ENCODE data around the gene ELF1.
"Not testable (repeated sequence)": the region's sequence is repeated elsewhere in the genome, so short reads cannot be mapped to it uniquely, and the experiment has no call there.

The ELF1 gene

DNA sequence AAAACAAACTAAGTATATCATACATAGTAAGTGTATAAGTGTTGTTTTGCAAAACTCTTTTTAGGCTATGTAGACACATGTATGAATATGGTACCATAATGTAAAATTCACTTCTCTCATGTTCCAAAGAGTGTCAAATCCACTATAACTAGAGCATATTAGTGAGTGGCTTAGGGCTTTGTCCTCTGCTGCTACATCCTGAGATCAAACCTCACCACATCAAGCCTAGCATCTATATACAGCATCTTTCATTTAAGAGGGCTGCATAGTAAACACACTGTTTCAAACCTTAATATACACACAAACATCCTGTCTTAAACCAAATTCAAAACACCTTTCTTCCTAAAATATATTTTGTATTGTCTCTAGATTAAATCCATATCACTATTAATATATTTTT is 38.7 kb downstream of the ELF1 start:
- DNase-seq, result no peak

DNA sequence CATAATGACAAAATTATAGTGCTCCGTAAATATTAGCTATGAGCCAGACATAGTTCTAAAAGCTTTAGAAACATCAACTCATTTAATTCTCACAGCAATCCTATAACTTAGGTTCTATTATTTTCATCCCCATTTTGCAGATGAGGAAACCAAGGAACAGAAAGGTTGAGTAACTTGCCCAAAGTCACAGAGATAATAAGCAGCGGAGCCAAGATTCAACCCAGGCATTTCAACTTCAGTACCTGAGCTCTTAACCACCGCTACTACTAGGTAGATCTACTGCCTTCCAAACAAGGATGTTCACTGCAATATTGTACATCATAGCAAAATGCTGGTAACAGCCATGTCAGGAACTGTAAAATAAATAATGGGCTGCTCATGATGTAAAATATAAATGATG is 39.9 kb downstream of the ELF1 start:
- no peak for DNase-seq

DNA sequence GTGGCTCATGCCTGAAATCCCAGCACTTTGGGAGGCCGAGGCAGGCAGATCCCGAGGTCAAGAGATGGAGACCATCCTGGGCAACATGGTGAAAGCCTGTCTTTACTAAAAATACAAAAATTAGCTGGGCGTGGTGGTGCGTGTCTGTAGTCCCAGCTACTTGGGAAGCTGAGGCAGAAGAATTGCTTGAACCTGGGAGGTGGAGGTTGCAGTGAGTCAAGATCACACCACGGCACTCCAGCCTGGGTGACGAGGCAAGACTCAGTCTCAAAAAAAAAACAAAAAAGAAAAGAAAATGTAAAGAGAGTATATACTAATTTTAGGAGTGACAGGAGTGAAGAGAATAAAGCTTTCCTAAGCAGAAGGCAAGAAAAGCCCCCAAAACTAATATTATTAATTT is 41.0 kb downstream of the ELF1 start:
- DNase-seq, result not testable (repeated sequence)

DNA sequence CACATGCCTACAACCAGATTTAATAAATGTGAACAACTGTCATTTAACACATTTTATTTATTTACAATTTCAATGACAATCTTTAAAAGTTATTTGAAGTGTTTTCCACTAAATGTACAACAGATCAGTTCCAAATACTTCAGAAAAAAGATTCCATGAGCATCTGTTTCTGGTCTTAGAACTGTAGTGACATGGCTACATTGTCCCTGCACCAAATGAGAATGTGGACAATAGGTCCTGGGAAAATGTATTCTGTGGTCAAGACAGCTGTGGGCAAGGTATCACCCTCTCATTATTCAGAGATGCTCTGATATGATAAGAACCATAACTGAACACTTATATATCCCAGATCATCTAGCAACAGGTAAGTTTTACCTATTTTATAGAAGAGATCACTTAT is 43.7 kb downstream of the ELF1 start:
- DNase-seq, result no peak

DNA sequence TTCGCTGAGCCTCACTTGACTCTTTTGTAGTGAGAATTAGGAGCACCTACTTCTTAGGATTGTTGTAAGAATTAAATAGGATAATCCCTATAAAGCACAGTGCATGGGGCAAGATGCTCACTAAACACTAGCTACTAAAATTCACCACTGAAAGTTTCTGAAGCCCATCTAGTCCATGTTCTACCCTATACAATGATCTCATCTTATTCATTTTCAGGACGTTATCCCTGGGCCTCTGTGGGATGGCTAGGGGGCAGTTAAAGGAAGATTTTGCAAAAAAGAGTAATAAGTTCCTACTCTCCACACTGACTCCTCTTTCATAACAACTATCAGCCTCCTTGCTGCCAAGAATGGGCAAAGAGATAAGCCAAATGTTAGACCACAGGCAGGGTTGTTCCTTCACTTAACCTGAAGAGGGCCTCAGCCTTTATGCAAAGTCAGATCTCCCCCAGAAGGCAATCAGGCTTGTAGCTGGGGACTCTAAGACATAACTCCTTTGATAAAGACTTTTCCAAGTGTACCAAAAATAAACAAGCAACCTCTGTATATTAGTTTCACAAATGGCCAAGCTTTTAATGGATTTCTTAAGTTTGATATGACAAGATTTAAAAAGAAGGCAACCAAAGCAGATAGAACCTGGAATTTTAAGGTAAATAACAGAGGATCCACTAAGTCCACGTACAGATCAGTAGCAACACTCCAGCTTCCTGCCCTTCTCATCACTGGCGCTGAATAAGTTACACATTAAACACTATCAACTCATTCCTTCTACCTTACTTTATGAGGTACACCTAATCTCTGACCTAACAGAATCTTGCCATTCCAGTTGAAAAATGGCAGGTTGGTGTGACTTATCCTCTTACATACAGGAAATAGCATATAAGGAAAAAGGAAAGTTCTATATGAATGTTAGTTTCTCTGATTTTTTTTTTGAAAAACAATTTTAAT is 44.4 kb downstream of the ELF1 start:
- DNase-seq, result peak; percentile 54

DNA sequence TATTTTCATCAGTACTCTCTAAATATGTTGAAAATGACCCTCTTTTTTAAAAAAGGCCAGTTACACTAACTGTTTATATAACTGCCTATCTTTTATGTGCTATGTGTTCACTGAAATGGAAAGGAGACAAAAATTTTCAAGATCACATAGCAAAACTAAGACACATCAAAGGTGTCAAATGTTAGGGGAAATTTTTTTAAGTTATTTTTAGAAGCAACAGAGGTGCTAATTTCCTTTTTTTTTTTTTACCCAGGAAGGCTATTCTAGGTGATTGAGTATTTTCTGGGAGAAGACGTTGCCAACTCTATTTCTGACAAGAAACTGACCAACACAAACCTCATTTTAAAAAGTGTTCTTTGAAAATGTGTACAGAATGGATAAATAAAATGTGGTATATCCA is 45.7 kb downstream of the ELF1 start:
- no peak for DNase-seq

DNA sequence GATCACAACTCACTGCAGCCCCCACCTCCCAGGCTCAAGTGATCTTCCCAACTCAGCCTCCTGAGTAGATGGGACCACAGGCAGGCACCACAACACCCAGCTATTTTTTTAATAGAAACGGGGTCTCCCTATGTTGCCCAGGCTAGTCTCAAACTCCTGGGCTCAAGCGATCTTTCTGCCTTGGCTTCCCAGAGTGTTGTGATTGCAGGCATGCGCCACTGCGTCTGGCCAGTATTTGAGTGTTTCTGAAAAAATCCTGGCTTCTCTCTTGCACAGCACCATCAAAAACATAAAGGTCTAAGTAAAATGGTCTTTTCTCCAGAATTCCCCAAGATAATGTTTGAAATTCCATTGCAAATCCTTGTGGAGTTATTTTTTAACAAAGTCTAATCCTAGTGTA is 47.8 kb downstream of the ELF1 start:
- DNase-seq, result no peak

DNA sequence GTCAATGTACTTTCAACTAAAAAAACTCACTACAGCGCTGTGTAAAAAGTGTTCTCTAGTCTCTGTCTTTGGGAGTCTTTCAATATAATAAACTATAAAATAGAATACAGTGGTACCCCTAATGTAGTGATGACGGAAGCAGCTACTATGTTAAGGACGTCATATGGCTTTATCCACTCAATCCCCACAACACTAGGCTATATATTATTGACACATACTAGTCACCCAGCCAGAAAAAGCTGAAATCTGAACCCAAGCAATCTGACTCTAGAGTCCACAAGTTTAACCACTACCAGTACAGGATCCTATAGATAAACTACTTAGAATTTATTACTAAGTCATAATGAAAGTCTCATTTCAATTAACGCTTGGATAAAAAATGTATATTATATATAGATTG is 48.3 kb downstream of the ELF1 start:
- DNase-seq, result no peak

DNA sequence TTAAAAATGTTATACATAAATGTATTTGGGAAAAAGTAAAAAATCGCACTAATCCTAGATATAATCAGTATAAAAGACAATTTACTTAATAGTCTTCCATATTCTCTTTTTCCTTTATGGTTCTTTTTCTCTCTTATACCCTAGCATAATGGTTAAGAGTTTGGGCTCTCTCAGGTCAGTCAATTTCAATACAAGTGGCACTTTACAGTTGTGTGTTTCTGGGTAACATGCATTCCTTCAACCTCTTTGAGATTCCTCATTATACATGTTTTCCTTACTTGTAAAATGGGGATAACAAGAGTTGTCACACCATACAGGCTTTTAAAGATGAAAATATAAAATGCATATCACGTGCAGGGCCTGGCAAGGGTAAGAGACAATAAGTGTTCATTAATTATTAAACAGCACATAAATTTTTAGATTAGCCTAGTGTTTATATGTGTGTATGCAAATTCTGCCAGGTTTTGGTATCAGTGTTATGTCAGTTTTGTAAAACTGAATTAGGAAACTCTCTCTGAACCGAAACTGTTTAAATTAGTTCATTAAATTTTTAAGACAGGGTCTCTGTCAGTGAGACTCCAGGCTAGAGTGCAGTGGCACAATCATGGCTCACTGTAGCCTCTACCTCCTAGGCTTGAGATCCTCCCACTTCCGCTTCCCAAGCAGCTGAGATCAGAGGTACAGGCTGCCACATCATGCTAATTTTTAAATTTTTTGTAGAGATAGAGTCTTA is 49.8 kb downstream of the ELF1 start:
- DNase-seq, result no peak

DNA sequence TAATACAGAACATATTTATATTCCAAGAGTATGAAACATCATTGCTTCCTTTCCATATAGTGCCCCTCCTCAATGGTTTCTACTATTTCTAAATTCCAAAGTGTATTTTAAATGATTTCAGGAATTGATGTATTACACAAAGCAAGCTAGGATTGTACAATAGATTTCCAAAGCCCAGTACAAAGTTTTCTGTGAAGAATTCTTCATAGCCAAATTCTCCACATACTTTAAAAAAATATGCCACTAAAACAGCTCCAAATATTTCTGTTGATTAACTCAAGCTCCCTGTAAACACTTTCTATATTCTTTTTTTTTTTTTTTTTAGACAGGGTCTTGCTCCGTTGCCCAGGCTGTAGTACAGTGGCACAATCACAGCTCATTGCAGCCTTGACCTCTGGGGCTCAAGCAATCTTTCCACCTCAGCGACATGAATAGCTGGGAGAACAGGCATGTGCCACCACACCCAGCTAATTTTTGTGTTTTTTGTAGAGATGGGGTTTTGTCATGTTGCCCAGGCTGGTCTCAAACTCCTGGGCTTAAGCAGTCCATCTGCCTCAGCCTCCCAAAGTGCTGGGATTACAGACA is 50.6 kb downstream of the ELF1 start:
- DNase-seq, result no peak

DNA sequence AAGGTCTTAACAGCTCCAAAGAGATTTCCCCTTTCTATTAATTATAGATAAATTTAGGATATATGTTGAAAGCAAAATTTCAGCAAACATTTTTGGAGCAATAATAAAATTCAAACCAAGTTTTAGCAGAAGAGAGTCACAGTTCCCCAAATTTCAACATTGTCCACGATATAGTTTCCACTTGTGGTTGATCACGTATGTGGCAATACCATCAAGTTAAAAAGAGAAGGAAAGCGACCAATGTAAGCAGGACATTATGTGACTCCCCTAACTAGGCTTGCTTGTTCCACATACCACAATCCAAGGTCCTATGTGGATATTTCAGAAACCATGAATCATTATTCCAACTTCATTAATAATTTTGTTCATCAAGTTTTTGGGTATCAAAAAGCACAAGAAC is 52.8 kb downstream of the ELF1 start:
- no peak for DNase-seq

DNA sequence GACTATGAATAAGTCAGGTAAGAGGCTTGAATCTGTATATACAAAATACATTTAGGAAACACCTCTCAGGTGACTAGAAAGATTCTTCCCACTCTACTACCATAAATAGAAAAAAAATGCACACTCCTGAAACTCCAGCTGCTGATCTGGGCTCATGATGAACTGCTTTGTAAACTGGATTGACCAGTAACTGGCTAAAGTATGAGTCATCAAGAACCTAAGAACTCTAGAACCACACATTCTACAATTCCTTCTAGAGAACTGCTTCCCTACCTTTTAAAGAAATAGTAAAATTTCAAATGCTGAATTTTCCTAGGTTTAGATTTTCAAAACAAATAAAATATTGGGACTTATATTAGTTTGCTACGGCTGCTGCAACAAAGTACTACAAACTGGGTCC is 55.2 kb downstream of the ELF1 start:
- no peak for DNase-seq

DNA sequence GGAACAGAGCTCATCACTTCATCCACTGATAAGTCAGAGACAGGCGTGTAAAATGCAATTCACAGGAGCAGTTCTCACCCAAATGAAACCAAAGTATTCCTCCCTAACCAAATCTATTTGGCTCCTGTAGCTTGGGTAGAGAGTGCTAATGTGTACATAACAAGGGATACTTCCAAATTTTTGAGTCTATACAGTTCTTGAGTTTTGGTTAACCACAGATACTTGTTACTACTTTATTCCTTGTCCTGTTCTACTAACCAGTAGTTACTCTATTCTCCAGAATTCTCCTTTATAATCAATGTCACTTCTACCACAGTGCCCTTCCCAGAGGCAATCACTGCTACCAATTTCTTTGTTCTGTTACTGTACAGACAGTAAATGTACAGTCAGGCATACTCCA is 57.3 kb downstream of the ELF1 start:
- DNase-seq, result no peak

DNA sequence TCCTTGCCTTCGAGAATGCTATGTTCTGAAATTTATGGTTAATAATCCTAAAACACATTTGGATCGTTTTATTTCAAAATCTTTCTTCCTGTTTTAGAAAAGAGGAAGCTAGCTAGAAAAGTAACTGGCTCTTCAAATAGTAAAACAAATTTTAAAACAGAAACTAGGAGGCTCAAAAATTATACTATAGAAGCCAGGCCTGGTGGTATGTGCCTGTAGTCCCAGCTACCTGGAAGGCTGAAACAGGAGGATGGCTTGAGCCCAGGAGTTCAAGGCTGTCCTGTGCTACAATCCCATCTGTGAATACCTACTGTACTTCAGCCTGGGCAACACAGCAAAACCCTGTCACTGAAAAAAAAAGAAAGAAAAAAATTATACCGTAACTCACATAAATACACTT is 57.9 kb downstream of the ELF1 start:
- DNase-seq, result no peak

DNA sequence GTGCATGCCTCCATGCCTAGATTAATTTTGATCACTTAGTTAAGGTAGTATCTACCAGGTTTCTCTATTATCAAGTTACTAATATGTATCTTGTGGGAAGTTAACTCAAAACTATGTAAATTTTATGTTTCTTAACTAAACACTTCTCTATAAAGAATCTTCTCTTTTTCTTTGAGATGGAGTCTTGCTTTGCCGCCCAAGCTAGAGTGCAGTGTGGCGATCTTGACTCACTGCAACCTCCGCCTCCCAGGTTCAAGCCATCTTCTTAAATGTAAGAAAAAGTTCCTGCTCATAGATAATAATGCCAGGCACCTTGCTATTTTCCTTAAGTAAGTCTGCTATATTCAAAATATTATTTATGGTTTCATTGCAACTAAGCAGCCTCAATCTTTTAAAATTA is 58.4 kb downstream of the ELF1 start:
- no peak for DNase-seq

DNA sequence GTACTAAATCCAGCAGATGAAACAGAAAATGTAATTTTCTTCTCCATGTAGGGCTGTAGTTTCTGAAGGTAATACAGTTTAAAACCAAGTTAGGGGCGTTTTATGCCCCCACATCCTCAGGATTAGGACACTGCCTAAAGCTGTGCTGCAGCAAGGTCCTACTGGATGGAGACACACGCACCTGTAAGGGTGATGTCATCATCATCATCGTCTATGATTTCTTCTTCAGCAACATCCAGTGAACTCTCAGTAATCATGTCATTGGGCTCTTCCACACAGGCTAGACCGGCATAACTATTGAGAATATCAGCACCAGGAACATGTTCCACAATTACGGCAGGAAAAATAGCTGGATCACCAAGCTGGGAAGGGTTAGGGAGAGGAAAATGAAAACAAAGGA is 60.5 kb downstream of the ELF1 start:
- DNase-seq, result no peak

DNA sequence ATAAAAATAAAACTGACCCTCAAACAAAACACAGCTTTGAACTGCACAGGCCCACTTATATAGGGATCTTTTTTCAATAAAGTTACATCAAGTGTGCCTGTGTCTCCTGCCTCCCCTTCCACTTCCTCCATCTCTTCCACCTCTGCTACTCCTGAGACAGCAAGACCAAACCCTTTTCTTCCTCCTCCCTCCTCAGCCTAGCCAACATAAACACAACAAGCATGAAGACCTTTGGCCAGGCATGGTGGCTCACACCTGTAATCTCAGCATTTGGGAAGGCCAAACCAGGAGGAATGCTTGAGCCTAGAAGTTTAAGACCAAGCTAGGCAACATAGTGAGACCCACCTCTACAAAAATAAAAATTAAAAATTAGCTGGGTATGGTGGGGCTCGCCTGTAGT is 72.6 kb downstream of the ELF1 start:
- DNase-seq, result no peak

DNA sequence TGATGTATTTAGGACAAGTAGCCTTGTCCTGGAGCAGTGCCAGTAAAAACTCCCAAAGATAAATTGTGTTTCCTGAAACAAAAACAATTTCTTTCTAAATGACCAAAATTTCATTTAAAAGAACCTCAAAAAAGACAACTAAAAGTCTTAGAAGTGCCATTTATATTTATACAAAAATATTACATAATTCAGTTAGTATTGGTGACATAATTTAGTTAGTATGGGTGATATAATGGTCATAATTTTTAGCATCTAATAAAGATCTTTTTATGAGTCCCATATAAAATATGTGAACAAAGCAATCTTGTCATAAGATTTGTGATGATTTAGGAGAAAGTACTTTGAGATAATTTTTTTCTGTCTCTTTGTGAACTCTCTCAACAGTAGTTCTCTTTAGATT is 76.0 kb downstream of the ELF1 start:
- no peak for DNase-seq

DNA sequence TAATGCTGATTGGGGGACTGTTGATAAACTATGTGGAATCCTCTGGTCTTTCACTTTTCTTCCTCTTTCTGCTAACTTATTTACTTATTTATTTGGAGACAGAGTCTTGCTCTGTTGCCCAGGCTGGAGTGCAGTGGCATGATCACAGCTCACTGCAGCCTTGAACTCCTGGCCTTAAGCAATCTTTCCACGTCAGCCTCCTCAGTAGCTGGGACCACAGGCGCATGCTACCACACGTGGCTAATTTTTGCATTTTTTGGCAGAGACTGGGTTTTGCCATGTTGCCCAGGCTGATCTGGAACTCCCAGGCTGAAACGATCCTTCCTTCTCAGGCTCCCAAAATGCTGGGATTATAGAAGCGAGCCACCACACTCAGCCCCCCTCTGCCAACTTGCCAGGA is 77.5 kb downstream of the ELF1 start:
- no peak for DNase-seq

DNA sequence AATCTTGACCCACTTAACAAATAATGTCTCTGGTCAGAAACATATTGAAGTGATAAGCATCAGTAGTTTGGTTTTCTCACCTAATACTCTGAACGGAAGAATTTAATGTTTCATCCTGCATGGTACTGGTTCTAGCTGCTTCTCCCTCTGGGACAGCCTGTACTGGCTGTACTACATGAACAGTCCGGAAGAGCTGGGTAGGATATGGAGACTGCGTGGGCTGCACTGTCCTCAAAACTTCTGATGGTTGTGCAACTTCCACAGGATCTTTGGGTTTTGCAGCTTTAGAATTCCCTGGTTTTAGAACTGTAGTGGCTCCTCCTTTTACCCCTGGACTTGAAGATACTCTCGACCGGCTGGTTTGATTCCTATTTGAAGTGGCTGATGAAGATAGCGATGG is 78.3 kb downstream of the ELF1 start:
- no peak for DNase-seq

DNA sequence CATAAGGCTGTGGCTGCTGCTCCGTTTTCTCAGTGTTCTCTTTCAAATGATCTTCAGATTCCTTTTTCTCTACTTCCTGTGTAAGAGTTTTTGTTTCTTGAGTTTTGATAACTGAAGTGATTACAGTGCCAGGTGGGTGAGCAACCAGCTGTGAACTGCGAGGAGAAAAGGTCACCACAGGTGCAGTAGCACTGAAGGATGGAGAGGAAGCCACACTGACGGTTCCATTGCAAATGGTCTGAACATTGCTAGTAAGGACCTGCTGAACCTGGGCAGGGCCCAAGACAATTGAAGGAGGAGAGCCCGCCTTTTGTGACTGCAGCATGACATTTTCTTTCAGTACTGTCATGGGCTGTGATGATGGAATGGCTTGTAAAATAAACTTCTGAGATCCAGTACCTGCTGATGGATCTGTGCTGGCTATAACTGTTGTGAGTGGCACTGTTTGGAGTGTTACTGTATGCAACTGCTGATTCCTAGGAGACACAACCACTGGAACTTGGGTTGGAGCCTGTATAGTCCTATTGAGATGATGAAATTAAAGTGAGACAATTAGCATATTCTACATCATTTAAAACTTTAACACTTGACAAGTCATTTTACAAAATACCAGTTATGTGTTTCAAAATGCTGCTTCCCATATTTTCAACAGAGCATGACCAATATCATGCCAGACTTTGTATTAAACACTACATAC is 85.5 kb downstream of the ELF1 start:
- DNase-seq, result no peak

DNA sequence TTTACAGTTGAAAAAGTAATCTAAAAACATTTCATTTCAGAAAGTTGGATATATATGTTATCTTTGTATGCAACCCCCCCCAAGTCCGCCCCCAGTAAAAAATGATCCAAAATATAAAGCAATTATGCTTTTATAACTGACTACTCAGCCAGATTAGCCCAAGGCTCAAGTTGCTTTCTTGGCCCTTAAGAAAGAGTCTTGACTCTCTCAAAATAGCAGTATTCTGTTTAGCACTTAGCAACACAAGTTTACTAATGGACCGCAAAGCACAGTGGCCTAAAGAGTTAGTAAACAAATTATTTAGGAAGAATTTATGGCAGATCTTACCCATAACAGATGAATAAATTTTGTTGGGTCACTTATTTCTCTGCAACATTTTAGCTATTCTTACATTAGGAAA is 86.9 kb downstream of the ELF1 start:
- DNase-seq, result no peak

DNA sequence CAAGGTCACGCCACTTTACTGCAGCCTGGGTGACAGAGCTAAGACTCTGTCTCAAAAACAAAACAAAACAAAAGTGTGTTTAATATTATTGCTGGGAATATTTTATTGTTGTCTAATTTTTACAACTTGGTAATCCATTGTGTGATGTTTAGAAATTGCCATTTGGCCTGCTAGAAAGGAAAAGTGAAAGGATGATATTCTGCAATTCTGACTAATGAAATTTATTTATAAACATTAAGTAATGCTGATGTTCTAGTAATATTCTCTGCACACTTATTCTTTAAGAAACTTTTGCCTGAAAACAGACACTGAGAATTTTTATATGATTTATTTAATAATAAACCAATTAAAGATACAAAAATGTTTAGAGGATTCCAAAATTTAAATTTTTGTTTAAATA is 87.4 kb downstream of the ELF1 start:
- DNase-seq, result no peak
